ENCODE measurements around the gene CETN2.

The CETN2 gene

GRCh38 chrX:152871260-152871659 is 40.7 kb upstream of the CETN2 start:
- H3K4me3 ChIP-seq (ENCODE audit: low read depth, low read length), result no peak overlapping the region
- no peaks in the 10 kb centered on the region for H3K27me3 ChIP-seq (replicated peaks)
- TF ChIP-seq, protein P1, sequence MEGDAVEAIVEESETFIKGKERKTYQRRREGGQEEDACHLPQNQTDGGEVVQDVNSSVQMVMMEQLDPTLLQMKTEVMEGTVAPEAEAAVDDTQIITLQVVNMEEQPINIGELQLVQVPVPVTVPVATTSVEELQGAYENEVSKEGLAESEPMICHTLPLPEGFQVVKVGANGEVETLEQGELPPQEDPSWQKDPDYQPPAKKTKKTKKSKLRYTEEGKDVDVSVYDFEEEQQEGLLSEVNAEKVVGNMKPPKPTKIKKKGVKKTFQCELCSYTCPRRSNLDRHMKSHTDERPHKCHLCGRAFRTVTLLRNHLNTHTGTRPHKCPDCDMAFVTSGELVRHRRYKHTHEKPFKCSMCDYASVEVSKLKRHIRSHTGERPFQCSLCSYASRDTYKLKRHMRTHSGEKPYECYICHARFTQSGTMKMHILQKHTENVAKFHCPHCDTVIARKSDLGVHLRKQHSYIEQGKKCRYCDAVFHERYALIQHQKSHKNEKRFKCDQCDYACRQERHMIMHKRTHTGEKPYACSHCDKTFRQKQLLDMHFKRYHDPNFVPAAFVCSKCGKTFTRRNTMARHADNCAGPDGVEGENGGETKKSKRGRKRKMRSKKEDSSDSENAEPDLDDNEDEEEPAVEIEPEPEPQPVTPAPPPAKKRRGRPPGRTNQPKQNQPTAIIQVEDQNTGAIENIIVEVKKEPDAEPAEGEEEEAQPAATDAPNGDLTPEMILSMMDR (IDR thresholded peaks at IDR 0.05; ENCODE audit: low read depth, low read length, missing control alignments), result no peak
- H3K27ac ChIP-seq, result no peak overlapping the region
- in situ Hi-C loops (cut with HindIII; ENCODE audit: low pct_ligation_motif_present, low sequenced_read_pairs), result no loop called here
- DNase-seq, result no peak
- peaks cover 3% of the 10 kb centered on the region for H3K36me3 ChIP-seq (replicated peaks)

DNA sequence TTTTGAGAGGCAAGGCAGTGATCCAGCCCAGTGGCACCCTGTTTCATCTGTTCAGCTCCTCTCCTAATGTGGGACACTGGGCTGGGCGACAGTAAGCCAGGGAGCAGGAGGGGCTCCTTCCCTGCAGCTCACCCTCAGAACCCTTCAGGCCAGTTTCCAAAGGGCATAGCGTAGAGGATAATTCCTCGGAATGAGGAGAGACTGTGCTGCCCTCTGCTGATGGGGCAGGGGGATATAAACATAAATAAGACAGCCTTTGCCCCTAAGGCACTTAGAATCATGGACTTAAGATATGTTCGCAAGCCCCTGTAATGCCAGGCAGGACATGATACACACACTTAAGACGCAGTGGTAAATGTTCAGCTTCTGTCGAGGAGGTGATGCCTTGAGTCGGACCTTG is 39.4 kb upstream of the CETN2 start:
- Histone ChIP-seq H3K4me3 (ENCODE audit: low read depth, low read length) (no peak overlapping the region), H3K27me3 (replicated peaks) (no peaks in the 10 kb centered on the region), H3K36me3 (replicated peaks) (peaks cover 3% of the 10 kb centered on the region), H3K27ac (no peak overlapping the region)
- no peak for DNase-seq
- in situ Hi-C loops (cut with HindIII; ENCODE audit: low pct_ligation_motif_present, low sequenced_read_pairs), result no loop called here
- TF ChIP-seq, protein P1 (IDR thresholded peaks at IDR 0.05; ENCODE audit: low read depth, low read length, missing control alignments), result no peak

DNA sequence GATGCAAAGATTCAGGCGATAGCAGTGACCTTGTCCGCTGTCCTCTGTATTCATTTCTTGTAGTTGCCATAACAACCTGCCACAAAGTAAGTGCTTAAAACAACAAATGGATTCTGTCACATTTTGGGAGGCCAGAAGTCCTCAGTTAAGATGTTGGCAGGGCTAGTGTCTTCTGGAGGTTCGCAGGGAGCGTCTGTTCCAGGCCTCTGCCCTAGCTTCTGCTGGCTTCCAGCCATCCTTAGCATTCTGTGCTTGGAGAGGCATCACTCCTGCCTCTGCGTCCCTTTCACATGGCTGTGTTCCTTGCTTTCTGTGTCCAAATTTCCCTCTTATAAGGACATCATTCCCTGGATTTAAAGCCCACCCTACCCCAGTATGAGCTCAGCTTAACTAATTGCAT is 35.8 kb upstream of the CETN2 start:
- no peaks in the 10 kb centered on the region for H3K27me3 ChIP-seq (replicated peaks)
- H3K27ac ChIP-seq, result no peak overlapping the region
- H3K4me3 ChIP-seq (ENCODE audit: low read depth, low read length), result no peak overlapping the region
- peaks cover 3% of the 10 kb centered on the region for H3K36me3 ChIP-seq (replicated peaks)
- in situ Hi-C loops (cut with HindIII; ENCODE audit: low pct_ligation_motif_present, low sequenced_read_pairs), result no loop called here
- TF ChIP-seq, protein P1 (IDR thresholded peaks at IDR 0.05; ENCODE audit: low read depth, low read length, missing control alignments), result no peak
- no peak for DNase-seq

DNA sequence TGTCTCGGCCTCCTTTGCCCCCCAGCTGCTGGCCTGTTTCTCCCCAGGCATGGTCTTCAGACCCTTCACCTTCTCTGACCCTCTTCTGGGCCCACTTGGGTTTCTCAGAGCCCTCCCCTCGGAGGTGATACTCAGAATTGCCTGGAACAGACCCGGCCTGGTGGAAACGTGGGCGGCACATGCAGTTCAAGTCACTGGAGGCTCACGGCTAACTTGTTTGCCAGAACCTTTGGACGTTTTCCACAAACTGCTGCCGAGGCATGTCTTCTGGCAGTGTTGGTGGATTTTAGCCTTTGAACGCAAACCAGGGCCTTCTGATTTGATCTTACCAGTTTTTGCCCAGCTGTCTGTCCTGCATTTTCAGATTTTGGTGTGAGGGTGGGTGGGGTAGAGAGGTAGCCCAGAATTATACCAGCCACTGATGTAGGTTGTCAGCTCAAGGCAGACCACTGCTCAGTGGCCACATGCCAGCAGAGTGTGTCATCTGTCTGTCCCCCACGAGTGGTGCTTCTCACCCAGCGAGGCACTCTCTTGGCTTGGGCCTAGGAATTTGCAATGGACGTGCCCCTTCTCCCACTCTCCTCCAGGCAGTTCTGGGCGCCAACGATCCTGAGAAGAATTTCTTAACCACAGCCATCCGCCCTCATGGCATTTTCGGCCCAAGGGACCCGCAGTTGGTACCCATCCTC is 34.8 kb upstream of the CETN2 start:
- H3K36me3 ChIP-seq (replicated peaks), result peaks cover 3% of the 10 kb centered on the region
- in situ Hi-C loops (cut with HindIII; ENCODE audit: low pct_ligation_motif_present, low sequenced_read_pairs), result no loop called here
- H3K4me3 ChIP-seq (ENCODE audit: low read depth, low read length), result no peak overlapping the region
- DNase-seq, result no peak
- no peaks in the 10 kb centered on the region for H3K27me3 ChIP-seq (replicated peaks)
- no peak overlapping the region for H3K27ac ChIP-seq
- TF ChIP-seq, protein P1 (IDR thresholded peaks at IDR 0.05; ENCODE audit: low read depth, low read length, missing control alignments), result no peak

DNA sequence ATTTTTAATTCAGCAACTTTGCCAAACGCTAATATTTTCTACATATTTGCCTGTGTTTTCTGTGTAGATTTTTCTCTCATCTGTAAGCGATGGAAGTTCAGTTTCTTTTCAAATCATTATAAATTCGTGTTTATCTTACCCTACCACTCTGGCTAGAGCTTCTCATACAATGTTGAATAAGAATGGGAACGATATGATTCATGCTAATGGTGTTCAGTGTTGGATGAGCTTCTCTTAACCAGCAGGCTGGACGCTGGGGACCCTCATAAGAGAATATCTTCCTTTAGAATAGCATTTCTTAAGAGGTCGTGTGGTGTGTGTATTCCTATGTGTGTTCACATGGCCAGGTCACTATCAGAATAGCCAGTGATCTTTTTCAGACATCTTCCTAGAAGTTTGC is 31.3 kb upstream of the CETN2 start:
- H3K4me3 ChIP-seq (ENCODE audit: low read depth, low read length), result no peak overlapping the region
- TF ChIP-seq, protein P1 (IDR thresholded peaks at IDR 0.05; ENCODE audit: low read depth, low read length, missing control alignments), result no peak
- no peak for DNase-seq
- no peaks in the 10 kb centered on the region for H3K36me3 ChIP-seq (replicated peaks)
- no peak overlapping the region for H3K27ac ChIP-seq
- no peaks in the 10 kb centered on the region for H3K27me3 ChIP-seq (replicated peaks)
- in situ Hi-C loops (cut with HindIII; ENCODE audit: low pct_ligation_motif_present, low sequenced_read_pairs), result no loop called here

GRCh38 chrX:152861116-152861515 is 30.6 kb upstream of the CETN2 start:
- DNase-seq, result no peak
- no peak overlapping the region for H3K4me3 ChIP-seq (ENCODE audit: low read depth, low read length)
- TF ChIP-seq, protein P1 (IDR thresholded peaks at IDR 0.05; ENCODE audit: low read depth, low read length, missing control alignments), result no peak
- no peak overlapping the region for H3K27ac ChIP-seq
- in situ Hi-C loops (cut with HindIII; ENCODE audit: low pct_ligation_motif_present, low sequenced_read_pairs), result no loop called here
- H3K27me3 ChIP-seq (replicated peaks), result no peaks in the 10 kb centered on the region
- H3K36me3 ChIP-seq (replicated peaks), result no peaks in the 10 kb centered on the region

Data from brain microvascular endothelial cell (primary cell).